Memory B cell (primary cell): Measurements from ENCODE around the gene RNF103.
A peak's percentile ranks its signal among the peaks of the same experiment; 100 is the strongest.

Experiments
- ATAC-seq: fragments of 150-1000 bp; cut with Tn5 transposase; 2 replicates; pipeline ENCODE4 v1.10.0; 2021; ENCODE audit warnings: low read depth, mild to moderate bottlenecking, moderate library complexity
- DNase-seq, 2 donors: peaks; one replicate each; pipeline ENCODE4 v3.0.0; 2022; ENCODE audit warnings: low spot score in 2 of 2
- H3K27ac Mint-ChIP-seq: one replicate; pipeline ENCODE4 v1.8.0; 2022; ENCODE audit warnings: mild to moderate bottlenecking, moderate library complexity, mixed read lengths
- H3K27me3 Mint-ChIP-seq: one replicate; pipeline ENCODE4 v1.8.0; 2022; ENCODE audit warnings: mixed read lengths
- H3K36me3 Mint-ChIP-seq: one replicate; pipeline ENCODE4 v1.8.0; 2022; ENCODE audit warnings: mild to moderate bottlenecking, mixed read lengths
- H3K4me1 Mint-ChIP-seq: one replicate; pipeline ENCODE4 v1.8.0; 2022; ENCODE audit warnings: mixed read lengths
- H3K4me3 Mint-ChIP-seq: one replicate; pipeline ENCODE4 v1.8.0; 2022; ENCODE audit warnings: mild to moderate bottlenecking, moderate library complexity, mixed read lengths
- H3K9me3 Mint-ChIP-seq: one replicate; pipeline ENCODE4 v1.8.0; 2022; ENCODE audit warnings: mixed read lengths

RNF103 gene

DNA sequence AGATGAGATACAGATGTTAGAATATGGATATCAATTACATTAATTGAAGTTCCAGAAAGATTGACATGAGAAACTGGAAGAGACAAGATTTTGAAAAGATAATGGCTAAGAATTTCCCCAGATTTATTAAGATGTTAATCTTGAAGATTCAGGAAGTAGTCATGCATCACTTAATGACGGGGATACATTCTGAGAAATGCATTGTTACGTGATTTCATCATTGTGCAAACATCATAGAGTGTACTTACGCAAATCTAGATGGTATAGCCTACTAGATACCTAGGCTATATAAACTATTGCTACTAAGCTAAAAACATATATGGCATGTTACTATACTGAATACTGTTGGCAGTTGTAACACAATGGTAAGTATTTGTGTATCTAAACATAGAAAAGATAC is 53.6 kb downstream of the RNF103 start:
- H3K36me3 Mint-ChIP-seq: no peaks in the 10 kb centered on the region

DNA sequence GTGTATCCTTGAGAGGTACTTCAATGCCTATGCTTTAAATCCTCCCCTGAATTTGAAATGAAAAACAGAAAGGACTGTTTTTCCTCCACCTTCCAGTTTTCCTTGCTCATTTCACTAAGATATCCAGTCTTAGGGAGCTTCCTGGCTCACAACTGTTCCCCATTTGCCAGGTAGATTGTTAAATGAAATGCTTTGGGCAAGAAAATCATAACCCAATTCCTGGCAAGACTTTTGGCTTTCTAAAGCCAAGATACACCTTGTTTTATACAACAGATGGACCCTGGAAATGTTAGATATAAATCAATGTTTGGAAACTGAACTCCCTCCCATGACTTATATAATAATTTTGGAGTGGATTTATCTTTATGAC is 56.9 kb downstream of the RNF103 start:
- peaks cover 9% of the 10 kb centered on the region for H3K4me1 Mint-ChIP-seq
- no peaks in the 10 kb centered on the region for H3K36me3 Mint-ChIP-seq
- no peak overlapping the region for H3K4me3 Mint-ChIP-seq
- peaks cover 7% of the 10 kb centered on the region for H3K27me3 Mint-ChIP-seq
- ATAC-seq: no peak
- no peaks in the 10 kb centered on the region for H3K9me3 Mint-ChIP-seq
- no peak overlapping the region for H3K27ac Mint-ChIP-seq
- DNase-seq: no peak

More for the DNA sequence above, 53.6 kb downstream of the RNF103 start:
- no peaks in the 10 kb centered on the region for H3K4me1 Mint-ChIP-seq
- H3K4me3 Mint-ChIP-seq: no peak overlapping the region
- ATAC-seq (no peak), DNase-seq (no peak)
- no peak overlapping the region for H3K27ac Mint-ChIP-seq
- H3K9me3 Mint-ChIP-seq: no peaks in the 10 kb centered on the region
- H3K27me3 Mint-ChIP-seq: peaks cover 6% of the 10 kb centered on the region

- Mint-ChIP-seq H3K4me1 (peaks cover 12% of the 10 kb centered on the region), H3K36me3 (no peaks in the 10 kb centered on the region), H3K27ac (no peak overlapping the region), H3K27me3 (peaks cover 7% of the 10 kb centered on the region), H3K9me3 (no peaks in the 10 kb centered on the region), H3K4me3 (no peak overlapping the region)
- ATAC-seq (no peak), DNase-seq (no peak)
Observed at GRCh38 chr2:86566158-86566820, 57.4 kb downstream of the RNF103 start.

DNA sequence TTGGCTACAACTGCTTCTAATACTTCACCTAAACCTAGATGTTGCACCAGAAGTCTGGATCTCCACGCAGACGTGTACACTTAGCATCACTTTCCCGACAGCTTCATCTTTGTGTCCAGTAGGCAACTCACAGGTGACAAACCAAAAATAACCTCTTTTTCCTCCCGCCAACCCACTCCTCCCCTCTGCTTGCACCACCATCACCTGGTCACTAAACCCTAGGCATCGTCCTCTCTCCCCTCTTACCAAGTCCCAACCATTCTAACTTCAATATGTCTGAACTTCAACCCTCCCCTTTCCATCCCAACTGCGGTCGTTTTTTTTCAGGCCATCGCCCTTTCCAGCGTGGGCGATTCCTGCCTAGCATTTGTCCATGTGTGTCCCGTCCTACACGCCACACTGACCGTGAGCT is 60.0 kb downstream of the RNF103 start:
- DNase-seq: no peak
- Mint-ChIP-seq H3K27ac (peak overlapping the region; percentile 96), H3K4me1 (peaks cover 17% of the 10 kb centered on the region), H3K9me3 (no peaks in the 10 kb centered on the region), H3K27me3 (peaks cover 6% of the 10 kb centered on the region), H3K4me3 (peak overlapping the region; percentile 93), H3K36me3 (no peaks in the 10 kb centered on the region)
- no peak for ATAC-seq

DNA sequence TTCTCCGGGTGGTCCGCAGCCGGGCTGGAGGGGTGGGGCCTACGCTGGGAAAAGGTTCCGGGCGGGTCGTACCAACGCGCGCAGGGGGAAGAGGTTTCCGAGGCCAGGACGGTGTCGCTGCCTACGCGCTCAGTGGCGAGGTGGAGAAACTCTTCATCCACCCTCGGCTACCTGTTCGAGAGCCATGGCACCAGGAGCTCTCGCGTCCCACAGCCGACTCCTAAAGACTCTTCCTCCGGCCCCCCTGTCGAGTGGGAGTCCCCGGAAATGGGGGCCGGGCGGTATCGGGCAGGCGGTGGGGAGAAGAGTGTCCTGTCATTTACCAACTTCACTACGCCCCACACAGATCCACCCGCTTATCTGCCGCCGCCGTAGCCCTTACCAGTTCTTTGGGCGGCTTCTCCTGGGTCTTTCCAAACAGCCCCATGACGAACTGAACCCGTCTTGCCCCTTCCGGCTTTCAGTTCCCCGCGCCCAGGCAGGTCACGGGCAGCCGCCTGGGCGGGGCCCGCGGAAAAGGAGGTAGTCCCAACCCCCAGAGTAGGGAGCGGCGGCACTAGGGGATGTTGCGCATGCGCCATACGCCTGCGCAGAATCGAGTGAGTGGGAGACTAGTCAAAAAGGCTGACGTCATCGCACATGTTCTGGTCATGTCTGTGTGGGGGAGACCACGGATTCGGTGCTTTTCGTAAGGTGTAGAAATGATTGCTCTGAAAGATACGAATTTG is 60.6 kb downstream of the RNF103 start, which contains the start of gene CHMP3:
Gene CHMP3 (minus strand): TSS at position 522 of the 728 bp plus-strand sequence. CDS start 95 bp downstream, at position 427.
- Mint-ChIP-seq H3K27me3 (peaks cover 6% of the 10 kb centered on the region), H3K9me3 (no peaks in the 10 kb centered on the region), H3K4me3 (peak within 1 kb of the TSS; percentile 93), H3K27ac (peak within 1 kb of the TSS; percentile 96), H3K4me1 (peaks cover 21% of the 10 kb centered on the region), H3K36me3 (no peaks in the 10 kb centered on the region)
- peak; percentile 93 to 98 for DNase-seq
- ATAC-seq: peak; percentile 87

DNA sequence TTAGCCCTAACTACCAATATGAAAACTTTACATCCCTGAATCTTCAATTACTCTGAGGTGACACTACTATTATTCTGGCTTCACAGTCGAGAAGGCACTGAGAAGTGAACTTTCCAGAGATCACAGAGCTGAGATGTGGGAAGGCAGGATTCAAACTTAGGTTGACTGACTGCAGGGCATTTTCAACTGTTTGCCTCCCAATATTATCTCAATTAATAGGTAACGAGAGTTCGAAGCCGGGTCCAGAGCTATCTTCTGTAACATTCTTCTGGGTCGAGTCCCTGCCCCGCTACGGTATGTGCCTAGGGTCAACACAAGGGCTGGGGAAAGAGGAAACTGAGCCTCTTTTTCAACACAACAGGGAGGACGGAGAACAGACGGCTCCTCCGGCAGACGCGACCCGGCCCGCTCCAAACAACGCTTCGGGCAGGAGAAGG is 61.2 kb downstream of the RNF103 start:
- DNase-seq: no peak
- peaks cover 21% of the 10 kb centered on the region for H3K4me1 Mint-ChIP-seq

DNA sequence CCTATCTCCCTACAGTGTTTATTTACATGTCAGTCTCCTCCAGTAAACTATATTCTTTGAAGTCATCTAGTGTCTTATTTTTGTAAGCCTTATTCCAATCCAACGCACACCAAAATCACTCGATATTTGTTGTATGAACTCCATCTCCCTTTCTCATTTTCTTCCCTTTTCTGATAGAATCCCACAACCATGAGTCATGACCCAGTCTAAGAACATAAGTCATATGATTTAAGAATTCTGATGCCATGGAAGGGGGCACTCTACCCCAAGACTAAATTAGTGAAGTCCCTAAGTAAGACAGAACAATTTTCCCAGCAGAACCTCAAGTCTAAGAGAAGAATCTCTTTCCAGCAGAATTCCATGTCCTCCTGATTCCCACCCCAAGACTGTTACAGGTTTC is 65.8 kb downstream of the RNF103 start:
- Mint-ChIP-seq H3K27ac (no peak overlapping the region), H3K27me3 (no peaks in the 10 kb centered on the region), H3K36me3 (peaks cover 4% of the 10 kb centered on the region), H3K4me3 (no peak overlapping the region), H3K9me3 (no peaks in the 10 kb centered on the region), H3K4me1 (peaks cover 22% of the 10 kb centered on the region)
- DNase-seq: no peak
- ATAC-seq: no peak

More for the DNA sequence above, 61.2 kb downstream of the RNF103 start:
- Mint-ChIP-seq H3K9me3 (no peaks in the 10 kb centered on the region), H3K4me3 (peak overlapping the region; percentile 93), H3K27me3 (peaks cover 6% of the 10 kb centered on the region), H3K36me3 (no peaks in the 10 kb centered on the region), H3K27ac (peak overlapping the region; percentile 96)
- ATAC-seq: no peak

DNA sequence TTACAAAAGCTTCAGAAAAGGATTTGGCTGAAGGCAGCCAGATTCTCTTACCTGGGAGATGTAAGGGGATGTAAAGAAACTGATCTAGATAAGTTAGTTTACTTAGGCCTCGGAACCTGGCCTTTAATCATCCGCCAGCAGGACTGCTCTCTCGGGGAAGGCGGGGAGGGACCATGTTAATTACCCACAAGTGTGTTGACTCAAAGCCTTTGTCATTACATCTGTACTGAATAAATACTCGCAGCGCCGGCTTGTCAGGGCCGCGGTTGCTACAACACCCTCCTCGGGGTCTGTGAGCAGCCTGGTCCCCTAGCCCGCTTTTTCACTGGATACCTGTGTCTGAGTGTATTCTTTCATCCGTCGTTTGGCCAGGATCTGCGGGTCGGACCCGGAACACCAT is 67.2 kb downstream of the RNF103 start:
- no peak for ATAC-seq
- H3K4me3 Mint-ChIP-seq: no peak overlapping the region
- no peak for DNase-seq
- no peak overlapping the region for H3K27ac Mint-ChIP-seq
- no peaks in the 10 kb centered on the region for H3K9me3 Mint-ChIP-seq
- H3K27me3 Mint-ChIP-seq: no peaks in the 10 kb centered on the region
- peaks cover 22% of the 10 kb centered on the region for H3K4me1 Mint-ChIP-seq
- H3K36me3 Mint-ChIP-seq: peaks cover 10% of the 10 kb centered on the region
